Glutamatergic neuron (in vitro differentiated cells): ENCODE data around the gene UNC5B. TPM values are rescaled to one million over a fixed set of nuclear protein-coding genes. Genes with fewer than 3 reads are reported as not detected.

Experiments used
- DNase-seq: peaks from one replicate; pipeline ENCODE4 v3.0.0; 2022
- H3K27ac Mint-ChIP-seq: one replicate; pipeline ENCODE4 v1.8.0; 2020; ENCODE audit warnings: mild to moderate bottlenecking, mixed read lengths, inconsistent platforms; ENCODE audit not compliant: unreplicated experiment
- H3K27me3 Mint-ChIP-seq: one replicate; pipeline ENCODE4 v1.8.0; 2020; ENCODE audit warnings: mild to moderate bottlenecking, moderate library complexity, mixed read lengths, inconsistent platforms; ENCODE audit not compliant: unreplicated experiment
- H3K36me3 Mint-ChIP-seq: one replicate; pipeline ENCODE4 v1.8.0; 2020; ENCODE audit warnings: mild to moderate bottlenecking, mixed read lengths, inconsistent platforms; ENCODE audit not compliant: unreplicated experiment
- H3K4me1 Mint-ChIP-seq: one replicate; pipeline ENCODE4 v1.8.0; 2020; ENCODE audit warnings: mild to moderate bottlenecking, low read depth, mixed read lengths, inconsistent platforms; ENCODE audit not compliant: unreplicated experiment
- H3K4me3 Mint-ChIP-seq: one replicate; pipeline ENCODE4 v1.8.0; 2020; ENCODE audit warnings: mild to moderate bottlenecking, mixed read lengths, inconsistent platforms; ENCODE audit not compliant: unreplicated experiment
- H3K9me3 Mint-ChIP-seq: one replicate; pipeline ENCODE4 v1.8.0; 2020; ENCODE audit warnings: mild to moderate bottlenecking, moderate library complexity, mixed read lengths, inconsistent platforms; ENCODE audit not compliant: unreplicated experiment
- CTCF ChIP-seq: fragments of 200-600 bp; sonication (generic); IDR thresholded peaks from one replicate; pipeline ENCODE4 v1.5.0; 2021; ENCODE audit not compliant: partially characterized antibody, unreplicated experiment
- total RNA-seq: library from RNA; stranded (reverse); fragmentation: NEBNext Ultra II Directional; extraction: Animal tissue kit (Norgen Biotek cat#: 25700); gene quantifications from one replicate; pipeline ENCODE4 v1.2.1, GENCODE V29; 2021; ENCODE audit not compliant: unreplicated experiment

Gene UNC5B
- total RNA-seq, 1 donor from 2014 or later: 22.6 TPM

DNA sequence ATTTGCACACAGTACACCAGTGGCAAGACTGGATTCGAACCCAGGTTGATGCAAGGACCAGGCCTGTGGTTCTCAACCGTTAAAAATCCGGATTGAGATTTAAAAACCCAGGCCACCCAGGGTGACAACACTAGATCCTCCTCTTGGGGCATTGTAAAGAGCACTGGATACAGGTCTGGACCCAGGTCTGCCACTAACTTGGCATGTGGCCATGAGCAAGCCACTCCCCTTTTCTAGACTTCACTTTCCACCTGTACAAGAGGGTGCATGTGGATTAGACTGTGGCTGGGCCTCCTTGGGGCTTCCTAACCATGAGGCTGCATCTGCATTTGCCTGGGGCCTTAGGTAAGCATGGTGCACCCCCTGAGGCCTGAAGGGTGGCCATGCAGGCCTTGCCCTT, 85.0 kb downstream of the UNC5B start:
- Mint-ChIP-seq H3K9me3 (peaks cover 14% of the 10 kb centered on the region), H3K27ac (no peak overlapping the region), H3K36me3 (peaks cover 5% of the 10 kb centered on the region), H3K4me1 (peaks cover 24% of the 10 kb centered on the region), H3K4me3 (no peak overlapping the region), H3K27me3 (peaks cover 18% of the 10 kb centered on the region)
- no peak for DNase-seq
- no peak for TF ChIP-seq CTCF

DNA sequence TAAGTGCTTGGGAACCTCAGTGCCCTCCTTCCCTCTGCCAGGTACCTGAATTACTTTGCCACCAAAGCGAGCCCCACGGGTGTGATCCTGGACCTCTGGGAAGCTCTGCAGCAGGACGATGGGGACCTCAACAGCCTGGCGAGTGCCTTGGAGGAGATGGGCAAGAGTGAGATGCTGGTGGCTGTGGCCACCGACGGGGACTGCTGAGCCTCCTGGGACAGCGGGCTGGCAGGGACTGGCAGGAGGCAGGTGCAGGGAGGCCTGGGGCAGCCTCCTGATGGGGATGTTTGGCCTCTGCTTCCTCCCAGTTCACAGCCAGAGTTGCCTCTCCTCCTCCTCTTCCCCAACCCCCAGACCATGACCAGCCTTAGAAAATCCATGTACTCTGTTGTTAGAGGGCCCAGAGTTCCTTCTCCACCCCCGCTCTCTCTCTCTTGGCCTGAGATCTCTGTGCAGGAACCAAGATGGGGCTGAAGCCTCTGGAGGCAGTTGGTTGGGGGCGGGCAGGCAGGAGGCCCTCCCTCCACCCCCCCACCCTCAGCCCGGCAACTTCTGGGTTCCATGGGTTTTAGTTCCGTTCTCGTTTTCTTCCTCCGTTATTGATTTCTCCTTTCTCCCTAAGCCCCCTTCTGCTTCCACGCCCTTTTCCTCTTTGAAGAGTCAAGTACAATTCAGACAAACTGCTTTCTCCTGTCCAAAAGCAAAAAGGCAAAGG, 86.9 kb downstream of the UNC5B start:
- Mint-ChIP-seq H3K27me3 (peaks cover 13% of the 10 kb centered on the region), H3K4me3 (no peak overlapping the region), H3K36me3 (peaks cover 5% of the 10 kb centered on the region), H3K4me1 (peaks cover 15% of the 10 kb centered on the region), H3K27ac (no peak overlapping the region), H3K9me3 (peaks cover 12% of the 10 kb centered on the region)
- DNase-seq: no peak
- no peak for TF ChIP-seq CTCF

- H3K4me1 Mint-ChIP-seq: peaks cover 6% of the 10 kb centered on the region
- H3K27me3 Mint-ChIP-seq: peaks cover 6% of the 10 kb centered on the region
- peaks cover 5% of the 10 kb centered on the region for H3K9me3 Mint-ChIP-seq
- no peak for TF ChIP-seq CTCF
- no peak overlapping the region for H3K27ac Mint-ChIP-seq
- no peak overlapping the region for H3K4me3 Mint-ChIP-seq
- no peak for DNase-seq
- H3K36me3 Mint-ChIP-seq: no peaks in the 10 kb centered on the region
Observed at GRCh38 chr10:71300555-71301370, 88.4 kb downstream of the UNC5B start.

GRCh38 chr10:71301371-71301916, 89.1 kb downstream of the UNC5B start:
- H3K27ac Mint-ChIP-seq: no peak overlapping the region
- DNase-seq: no peak
- H3K4me1 Mint-ChIP-seq: peaks cover 6% of the 10 kb centered on the region
- peaks cover 6% of the 10 kb centered on the region for H3K27me3 Mint-ChIP-seq
- no peak overlapping the region for H3K4me3 Mint-ChIP-seq
- no peak for TF ChIP-seq CTCF
- no peaks in the 10 kb centered on the region for H3K36me3 Mint-ChIP-seq
- peaks cover 5% of the 10 kb centered on the region for H3K9me3 Mint-ChIP-seq
